Stimulated activated CD8-positive, alpha-beta memory T cell treated with anti-CD3 and anti-CD28 coated beads, Interleukin-12 subunit alpha, Interleukin-12 subunit beta, amount 100 ng/mL, for 24 hours (primary cell): ENCODE results near the gene IZUMO2.

ENCODE experiments used
- DNase-seq: peaks from one replicate; pipeline ENCODE4 v3.0.0-alpha.2; 2020; ENCODE audit errors: extremely low read depth

IZUMO2 gene

DNA sequence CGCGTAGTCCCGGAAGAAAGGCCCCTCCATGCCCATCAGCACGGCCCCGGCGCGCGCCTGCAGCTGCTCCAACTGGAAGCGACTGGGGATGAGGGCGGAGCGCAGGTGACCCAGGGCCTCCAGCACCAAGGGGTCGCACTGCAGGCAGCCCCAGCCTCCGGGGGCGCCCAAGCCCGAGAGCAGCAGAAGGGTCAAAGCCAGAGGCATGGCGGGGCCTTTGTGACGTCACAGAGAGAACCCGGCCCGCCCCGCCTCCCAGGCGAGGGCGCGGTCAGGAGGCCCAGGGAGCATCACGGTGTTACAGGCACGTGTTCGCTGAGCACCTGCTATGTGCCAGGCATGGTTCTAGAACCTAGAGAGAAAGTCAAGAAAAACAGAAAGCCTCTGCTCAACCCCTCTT, at the start of gene IZUMO2:
TSS of gene IZUMO2 (minus strand) at position 294 of the 400 bp plus-strand sequence. CDS start at position 207, 87 bp downstream.
- no peak for DNase-seq

DNA sequence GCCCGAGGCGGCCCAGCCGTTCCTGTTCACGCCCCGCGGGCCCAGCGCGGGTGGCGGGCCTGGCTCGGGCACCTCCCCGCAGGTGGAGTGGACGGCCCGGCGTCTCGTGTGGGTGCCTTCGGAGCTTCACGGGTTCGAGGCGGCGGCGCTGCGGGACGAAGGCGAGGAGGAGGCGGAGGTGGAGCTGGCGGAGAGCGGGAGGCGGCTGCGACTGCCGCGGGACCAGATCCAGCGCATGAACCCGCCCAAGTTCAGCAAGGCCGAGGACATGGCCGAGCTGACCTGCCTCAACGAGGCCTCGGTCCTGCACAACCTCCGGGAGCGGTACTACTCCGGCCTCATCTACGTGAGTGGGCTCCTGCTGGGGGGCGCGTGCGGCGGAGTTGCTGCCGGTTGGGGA, 47.3 kb upstream of the IZUMO2 start:
- no peak for DNase-seq

DNA sequence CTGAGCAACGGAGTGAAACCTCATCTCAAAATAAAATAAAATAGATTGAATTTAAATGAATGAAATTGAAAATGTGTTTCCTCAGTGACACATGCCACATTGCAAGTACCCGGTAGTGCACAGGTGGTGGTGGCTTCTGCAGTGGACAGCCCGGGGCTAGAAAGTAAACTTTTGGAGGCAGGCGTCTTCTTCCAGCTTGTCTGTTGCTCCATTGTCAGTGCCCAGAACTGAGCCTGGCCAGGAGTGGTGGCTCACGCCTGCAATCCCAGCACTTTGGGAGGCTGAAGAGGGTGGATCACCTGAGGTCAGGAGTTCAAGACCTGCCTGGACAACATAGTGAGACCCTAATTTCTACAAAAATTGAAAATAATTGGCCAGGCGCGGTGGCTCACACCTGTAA, 46.0 kb upstream of the IZUMO2 start:
- no peak for DNase-seq

DNA sequence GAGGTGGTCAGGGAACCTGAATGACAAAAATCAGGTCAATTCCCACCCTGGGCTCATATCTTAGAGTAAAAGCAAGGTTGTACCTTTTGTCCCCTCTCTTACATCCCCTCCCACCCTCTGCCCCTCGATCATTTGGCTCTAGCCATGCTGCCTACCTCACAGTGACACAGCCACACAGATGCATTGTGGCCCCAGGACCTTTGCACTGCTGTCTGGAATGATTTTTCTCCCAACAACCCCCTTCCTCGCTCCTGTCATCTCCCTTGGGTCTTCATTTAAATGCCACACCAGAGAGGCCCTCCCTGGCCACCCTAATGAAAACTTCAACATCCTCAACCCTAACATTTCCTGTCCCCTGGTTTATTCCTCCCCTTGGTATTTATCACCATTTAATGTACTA, 44.6 kb upstream of the IZUMO2 start:
- no peak for DNase-seq

DNA sequence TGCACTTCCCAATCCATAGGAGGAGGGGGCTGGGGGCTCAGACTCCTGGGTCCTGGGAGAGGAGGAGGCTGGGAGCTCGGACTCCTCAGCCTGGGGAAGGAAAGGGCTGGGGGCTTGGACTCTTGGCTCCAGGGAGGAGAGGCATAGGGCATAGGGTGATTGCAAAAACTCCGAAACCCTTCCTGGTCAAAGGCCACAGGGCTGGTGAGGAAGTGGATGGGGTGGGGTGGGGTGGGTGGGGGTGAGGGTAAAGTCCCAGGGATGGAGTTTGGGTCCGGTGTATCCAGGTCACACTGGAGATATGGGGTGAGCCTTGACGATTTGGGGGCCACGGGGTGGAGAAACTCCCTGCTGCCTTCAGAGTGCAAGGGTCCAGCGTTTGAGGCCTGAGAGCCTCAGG, 43.1 kb upstream of the IZUMO2 start:
- DNase-seq: no peak

DNA sequence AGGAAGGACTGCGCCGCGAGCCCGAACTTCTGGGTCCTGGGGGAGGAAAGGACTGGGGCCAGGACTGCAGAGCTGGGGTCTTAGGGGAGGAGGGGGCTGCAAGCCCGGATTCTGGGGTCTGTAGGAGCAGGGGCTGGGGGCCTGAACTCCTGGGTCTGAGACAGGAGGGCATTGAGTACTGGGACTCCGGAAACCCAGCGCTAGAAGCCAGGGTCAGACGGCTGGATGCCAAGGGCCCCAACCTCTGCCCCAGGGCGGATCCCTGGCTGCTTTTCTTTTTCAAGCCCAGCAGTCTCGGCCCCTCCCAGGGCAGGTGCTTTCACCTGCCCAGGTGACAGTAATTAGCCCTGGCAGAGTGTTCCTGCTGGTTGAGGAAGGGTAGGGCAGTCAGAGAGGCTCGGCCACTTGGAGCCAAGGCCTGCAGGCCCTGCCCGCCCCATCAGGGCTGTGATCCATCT, 42.6 kb upstream of the IZUMO2 start:
- no peak for DNase-seq

DNA sequence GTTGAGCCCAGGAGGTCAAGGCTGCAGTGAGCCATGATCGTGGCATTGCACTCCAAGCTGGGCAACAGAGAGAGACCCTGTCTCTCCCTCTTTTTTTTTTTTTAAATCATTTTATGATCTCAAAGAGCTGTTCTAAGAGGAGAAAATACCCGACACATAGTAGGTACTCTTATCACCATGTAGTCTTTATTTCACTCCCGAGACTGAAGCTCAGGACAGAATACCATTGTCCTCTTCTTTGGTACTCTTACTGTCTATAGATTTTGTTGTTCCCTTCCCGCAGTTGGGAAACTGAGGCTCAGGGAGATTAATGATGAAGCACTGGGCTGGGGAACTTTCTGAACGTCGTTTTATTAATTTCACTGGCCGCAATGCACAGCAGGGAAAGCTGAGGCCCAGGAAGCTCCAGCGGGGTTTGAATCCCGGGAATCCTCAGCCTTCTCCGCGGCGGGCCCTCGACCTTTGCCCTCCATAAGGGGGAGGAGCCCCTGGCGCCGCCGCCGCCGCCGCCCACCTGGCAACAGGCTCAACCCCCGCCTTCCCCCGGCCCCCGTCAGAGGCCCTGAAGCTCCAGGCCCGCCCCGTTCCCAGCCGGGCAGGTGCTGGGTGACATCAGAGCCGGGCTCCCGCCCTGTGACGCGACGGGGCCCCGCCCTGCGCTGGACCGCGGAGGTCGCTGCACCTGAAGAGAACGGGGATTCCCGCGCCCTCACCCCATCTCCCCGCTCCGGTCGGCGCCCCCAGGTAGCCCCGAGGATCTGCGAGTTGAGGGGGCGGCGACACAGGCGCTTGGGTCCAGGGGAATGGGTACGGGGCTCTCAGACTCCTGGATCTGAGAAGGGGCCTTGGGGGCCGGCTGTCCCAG, 42.0 kb upstream of the IZUMO2 start:
- DNase-seq: no peak

DNA sequence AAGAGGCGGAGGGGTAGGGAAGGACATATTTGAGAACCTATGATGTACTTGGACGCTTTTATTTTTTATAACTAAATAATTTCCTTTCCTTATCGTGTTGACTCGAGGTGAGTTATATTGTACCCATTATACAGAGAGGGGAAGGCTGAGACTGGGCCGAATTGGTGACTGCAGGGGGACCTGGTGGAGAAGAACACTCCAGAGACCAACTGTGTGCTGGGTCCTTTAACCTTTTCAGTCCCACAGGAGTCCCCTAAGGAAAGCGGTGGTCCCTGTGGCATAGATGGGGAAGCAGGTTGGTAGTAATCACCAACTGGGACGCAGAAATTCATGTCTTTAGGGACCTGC, 41.0 kb upstream of the IZUMO2 start:
- DNase-seq: no peak

DNA sequence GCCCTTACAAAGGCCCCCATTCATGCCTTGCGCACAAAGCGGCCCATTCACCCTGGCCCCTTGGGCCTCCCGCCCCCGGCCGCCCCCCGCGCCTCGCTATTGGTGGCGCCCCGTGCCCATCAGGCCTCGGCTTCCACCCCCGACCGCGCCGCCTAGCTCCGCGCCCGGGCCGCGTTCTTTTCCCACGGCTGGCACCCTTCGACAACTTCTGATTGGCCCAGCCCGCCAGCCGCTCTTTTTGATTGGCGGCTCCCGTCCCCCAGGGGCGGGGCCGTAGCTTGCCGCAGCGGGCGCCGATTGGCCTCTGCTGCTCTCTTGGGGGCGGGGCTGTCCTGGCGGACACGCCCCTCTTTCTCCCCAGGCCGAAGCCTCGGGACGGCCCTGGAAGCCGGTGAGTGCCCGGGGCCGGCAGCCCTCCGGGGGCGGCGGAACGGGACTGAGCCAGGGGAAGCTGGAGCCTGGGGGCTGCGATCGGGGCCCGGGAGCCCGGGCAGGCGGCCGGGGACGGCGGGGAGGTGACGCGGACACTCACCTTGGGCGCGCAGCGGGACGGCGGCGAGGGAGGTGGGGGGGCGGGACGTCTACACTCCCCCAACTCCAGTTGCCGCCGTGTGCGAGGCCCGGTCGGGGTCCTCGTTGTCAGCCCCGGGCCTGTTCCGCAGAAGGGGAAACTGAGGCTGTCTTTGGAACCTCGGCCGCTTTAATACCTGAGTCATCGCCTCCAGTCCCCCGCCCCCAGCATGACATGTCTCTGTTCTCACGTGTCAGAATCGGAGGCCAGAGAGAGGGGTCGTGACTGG, 40.4 kb upstream of the IZUMO2 start, which contains the start of gene MYH14:
TSS of gene MYH14 (plus strand) at position 342 of the 800 bp plus-strand sequence. CDS start 6,744 bp downstream, outside the sequence.
- DNase-seq: no peak

DNA sequence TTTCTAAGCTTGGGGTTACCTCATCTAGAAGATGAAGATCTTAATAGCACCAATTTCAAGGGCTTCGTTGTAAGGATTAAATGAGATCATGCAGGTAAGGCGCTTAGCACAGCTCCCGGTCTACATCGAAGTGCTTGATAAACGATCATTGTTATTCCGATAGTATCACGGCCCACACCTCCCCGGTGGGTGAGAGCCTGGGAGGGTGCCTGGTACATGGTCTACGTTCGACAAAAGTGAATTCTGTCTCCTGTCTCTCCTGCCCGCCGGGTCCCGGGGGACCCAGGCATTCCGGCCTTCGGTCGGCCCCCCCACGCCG, 39.8 kb upstream of the IZUMO2 start:
- no peak for DNase-seq

DNA sequence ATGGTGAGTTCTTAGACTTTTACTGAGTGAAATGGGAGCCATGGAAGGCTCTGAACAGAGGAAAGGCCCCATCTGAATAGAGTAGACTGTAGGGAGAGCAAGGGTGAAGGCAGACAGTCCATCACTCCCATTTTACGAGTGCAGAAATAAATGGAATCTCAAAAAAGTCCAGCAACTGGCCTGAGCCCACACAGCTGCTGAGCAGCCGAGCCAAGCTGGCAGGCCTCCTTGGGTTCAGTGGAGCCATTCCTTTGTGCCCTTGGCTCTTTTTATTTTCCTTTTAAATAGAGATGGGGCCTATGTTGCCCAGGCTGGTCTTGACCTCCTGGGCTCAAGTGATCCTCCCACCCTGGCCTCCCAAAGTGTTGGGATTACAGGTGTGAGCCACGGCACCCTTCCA, 39.3 kb upstream of the IZUMO2 start:
- DNase-seq: no peak

DNA sequence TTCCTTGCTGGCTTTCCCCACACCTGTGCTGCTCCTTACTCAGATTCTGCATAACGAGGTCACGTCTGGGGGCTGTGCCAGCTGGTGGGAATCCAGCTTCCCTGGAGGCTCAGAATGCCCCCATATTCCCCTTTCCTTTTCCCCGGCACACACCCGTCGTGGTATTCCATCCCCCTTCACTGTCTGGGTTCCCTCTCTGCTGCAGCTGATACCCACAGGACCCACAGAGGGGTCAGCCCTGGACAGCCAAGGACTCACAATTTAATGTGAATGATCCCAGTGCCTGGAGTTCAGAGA, 36.1 kb upstream of the IZUMO2 start:
- no peak for DNase-seq

DNA sequence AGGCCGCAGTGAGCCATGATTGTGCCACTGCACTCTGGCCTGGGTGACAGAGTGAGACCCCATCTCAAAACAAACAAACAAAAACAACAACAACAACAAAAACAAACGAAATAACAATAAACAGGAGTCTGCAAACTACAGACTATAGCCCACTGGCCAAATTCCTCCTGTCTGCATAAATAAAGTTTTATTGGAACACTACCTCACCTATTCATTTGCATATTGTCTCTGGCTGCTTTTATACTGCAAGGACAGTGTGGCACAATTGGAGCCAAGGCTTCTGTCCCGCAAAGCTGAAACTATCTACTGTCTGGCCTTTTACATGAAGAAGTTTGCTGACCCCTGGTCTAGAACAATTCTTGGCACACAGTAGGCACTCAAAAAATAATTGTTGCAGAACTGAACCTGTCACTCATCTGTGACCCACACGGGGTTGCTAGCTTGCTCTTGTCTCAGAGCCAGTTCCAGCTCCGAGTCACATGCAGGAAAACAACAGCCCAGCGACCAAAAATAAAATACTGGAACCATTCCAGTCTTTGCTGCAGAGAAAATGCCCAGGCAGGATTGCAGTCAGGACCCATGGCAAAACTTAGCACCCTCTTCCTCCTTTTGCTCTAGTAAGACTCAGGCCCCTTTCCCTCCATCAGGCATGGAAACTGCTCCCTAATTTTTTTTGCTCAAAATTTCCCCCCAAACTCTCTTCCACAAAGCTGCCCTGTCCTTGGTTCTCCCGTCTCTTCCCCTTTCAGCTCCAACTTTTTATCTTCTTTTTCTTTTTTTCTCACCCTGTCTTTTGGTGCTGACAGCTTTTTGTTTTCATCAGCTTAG, 35.6 kb upstream of the IZUMO2 start:
- no peak for DNase-seq

DNA sequence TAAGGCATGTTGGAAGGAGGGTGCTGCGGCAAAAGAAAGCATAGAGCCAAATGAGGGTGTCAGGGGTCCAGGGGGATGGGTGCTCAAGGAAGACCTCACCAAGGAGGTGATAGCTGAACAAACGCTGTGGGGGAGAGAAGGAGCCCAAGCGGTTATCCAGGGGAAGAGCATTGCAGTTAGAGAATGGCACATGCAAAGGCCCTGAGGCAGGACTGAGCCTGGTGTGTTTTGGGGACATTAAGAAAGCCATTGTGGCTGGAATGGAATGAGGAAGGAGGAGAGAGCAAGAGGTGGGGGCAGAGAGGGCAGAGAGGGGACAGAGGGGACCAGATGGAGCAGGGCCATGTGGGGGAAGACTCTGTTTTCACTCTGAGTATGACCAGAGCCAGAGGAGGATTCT, 34.3 kb upstream of the IZUMO2 start:
- DNase-seq: no peak

DNA sequence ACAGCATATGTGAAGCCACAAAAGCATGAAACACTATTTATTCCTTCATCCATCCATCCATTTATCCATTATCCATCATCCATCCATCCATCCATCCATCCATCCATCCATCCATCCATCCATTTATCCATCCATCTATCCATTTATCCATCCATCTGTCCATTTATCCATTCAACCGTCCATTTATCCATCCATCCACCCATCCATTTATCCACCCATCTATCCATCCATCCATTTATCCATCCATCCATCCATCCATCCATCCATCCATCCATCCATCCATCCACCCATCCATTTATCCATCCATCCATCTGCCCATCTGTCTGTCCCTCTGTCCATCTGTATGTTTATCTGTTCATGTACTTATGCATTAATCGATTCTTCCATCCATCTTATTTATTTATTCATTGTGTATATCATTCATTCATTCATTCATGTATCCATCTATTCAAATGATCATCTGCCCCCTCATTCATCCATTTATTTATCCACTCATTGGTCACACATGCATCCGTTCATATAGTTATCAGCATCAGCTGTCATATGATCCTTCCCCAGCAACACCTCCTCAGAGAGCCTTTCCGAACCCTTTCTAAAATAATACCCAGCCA, 33.3 kb upstream of the IZUMO2 start:
- DNase-seq: no peak

DNA sequence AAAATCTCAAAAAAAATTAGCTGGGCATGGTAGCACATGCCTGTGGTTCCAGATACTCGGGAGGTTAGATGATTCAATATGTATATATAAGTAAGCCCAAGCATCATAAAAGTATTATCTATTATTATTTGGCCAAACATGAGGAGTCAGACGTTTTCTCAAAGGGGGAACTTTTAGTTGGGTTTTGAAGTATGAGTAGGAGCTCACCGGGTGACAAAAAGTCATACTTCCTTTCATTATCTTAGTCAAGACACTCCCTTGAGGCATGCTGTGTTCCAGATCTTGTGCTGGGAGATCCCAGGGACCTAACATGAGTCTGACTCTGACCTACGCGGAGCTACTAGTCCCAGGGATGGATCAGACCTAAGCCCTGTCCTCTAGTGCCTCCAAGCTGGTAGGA, 32.1 kb upstream of the IZUMO2 start:
- no peak for DNase-seq

DNA sequence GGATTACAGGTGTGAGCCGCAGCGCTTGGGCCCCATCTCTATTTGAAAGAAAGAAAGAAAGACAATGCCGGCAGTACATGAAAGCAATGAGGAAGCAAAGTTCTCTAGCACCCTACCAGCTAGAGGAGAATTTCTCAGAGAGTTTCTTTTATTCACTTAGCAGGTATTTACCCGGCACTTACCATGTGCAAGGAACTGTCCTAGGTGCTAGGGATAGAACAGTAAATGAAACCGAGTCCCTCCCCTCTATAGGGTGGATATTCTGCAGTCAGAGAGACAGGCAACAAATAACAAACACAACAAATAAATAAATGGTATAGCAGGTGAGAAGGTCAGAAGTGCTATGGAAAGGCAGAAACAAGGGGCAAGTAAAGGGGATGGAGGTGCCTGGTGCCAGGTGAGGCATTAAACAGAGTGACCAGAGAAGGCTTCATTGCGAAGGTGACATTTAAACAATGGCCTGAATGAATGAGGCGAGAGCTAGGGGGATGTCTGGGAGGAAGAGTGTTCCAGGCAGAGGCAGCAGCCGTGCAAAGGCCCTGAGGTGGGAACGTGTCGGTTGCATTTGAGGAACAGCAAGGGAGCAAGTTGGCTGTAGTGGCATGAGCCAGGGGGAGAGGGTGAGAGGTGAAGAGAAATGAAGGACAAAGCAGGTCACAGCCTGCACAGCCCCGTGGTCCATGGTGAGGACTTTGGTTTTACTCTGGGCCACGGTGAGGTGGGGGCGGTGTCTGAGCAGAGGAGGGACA, 29.6 kb upstream of the IZUMO2 start:
- no peak for DNase-seq

DNA sequence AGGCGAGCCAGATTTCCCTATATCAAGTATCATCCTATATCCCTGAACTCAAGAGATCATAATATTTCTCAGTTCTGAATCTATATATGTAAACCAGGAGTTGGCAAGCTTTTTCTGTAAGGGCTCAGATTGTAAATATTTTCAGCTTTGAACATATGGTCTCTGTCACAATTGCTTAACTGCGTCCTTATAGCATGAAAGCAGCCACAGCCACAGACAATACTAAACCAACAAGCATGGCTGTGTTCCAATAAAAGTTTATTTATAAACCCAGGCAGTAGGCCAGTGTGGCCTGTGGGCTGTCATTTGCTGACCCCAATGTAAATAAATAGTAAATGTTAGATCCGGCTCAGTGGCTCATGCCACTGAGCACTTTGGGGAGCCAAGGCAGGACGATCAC, 28.1 kb upstream of the IZUMO2 start:
- DNase-seq: no peak

DNA sequence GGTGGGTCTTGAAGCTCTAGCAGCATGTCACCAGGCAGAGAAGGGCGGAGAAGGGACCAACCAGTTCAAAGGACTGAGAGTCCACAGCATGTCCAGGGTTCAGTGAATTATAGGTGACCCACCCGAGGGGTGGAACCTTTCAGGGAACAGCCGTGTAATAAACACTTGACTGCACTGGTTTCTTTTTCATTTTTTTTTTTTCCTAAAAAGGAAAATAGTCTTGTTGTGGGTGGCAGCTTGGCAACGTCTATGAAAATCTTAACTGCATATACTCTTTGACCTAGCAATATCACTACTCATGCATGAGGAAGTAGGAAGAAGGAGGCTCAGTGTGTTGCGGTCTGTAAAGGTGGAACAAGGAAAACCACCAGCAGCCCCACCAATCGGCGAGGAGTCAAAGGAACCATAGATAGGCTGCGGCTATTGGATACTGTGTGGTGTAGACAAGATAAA, 27.4 kb upstream of the IZUMO2 start:
- DNase-seq: no peak

DNA sequence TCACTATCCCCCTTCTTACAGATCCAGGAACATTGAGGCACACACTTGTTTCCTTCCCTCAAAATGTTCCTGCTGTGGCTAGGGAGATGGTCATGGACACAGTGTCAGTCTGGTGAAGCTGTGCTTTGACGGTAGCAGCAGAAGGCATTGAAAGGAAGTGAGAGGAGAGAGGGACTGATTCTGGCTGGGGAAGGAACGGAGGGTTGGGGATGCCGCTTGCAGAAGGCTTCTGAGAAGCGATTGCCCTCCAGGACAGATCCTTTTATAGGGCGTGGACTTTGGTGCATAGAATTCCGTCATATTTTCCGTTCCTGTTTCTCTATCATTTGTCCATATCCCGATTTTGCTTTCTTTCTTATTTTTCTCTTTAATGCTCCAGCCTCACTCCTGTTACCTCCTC, 26.2 kb upstream of the IZUMO2 start:
- DNase-seq: no peak

DNA sequence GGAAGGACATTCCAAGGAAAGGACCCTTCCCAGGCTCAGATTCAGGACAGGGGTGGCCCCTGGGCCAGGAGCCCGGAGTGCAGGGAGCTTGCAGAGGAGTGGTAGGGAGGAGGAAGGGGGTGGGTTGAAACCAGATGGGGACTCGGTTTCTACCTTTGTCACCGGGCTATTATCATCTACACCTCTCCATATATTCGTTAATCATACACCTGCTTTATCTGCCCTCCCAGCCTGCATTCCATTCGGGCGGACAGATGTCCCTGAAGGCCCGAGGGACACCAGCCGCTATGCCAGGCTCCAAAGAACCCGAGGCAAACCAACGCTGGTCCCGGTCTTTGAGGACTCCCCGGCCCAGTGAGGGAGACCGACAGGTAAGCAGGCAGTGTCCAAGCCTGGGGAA, 24.9 kb upstream of the IZUMO2 start:
- no peak for DNase-seq
